Measurements from ENCODE around the gene TRIM29. TPM values are rescaled to one million over a fixed set of nuclear protein-coding genes. Genes with fewer than 3 reads are reported as not detected.

Gene TRIM29, protein sequence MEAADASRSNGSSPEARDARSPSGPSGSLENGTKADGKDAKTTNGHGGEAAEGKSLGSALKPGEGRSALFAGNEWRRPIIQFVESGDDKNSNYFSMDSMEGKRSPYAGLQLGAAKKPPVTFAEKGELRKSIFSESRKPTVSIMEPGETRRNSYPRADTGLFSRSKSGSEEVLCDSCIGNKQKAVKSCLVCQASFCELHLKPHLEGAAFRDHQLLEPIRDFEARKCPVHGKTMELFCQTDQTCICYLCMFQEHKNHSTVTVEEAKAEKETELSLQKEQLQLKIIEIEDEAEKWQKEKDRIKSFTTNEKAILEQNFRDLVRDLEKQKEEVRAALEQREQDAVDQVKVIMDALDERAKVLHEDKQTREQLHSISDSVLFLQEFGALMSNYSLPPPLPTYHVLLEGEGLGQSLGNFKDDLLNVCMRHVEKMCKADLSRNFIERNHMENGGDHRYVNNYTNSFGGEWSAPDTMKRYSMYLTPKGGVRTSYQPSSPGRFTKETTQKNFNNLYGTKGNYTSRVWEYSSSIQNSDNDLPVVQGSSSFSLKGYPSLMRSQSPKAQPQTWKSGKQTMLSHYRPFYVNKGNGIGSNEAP
- total RNA-seq (2013; cell fraction: nucleolus; rRNA removed), result 0.44 TPM in 1 of 2 replicates, not detected in the other
- total RNA-seq (2014; rRNA removed) (not detected in 2 replicates), total RNA-seq (2014; rRNA removed; fragmentation: Illumina TruSeq; extraction: Trizol) (not detected in 2 replicates), total RNA-seq (2021) (not detected in 2 replicates), polyA plus RNA-seq (2011; rRNA removed) (0.37 TPM in 1 of 2 replicates, not detected in the other), polyA plus RNA-seq (2014; fragmentation: Illumina TruSeq; extraction: Trizol) (0.10 and 0.76 TPM in 2 replicates), polyA plus RNA-seq (2014; fragmentation: Nextera tagmentation; extraction: Ambion mirVana) (not detected), polyA plus RNA-seq (2014; rRNA removed) (0.04 and 0.08 TPM in 2 replicates), polyA plus RNA-seq (2016; fragmentation: Nextera tagmentation; extraction: Ambion mirVana) (under 1 TPM; 0.26 to 0.67 TPM), polyA minus RNA-seq (2011; rRNA and poly(A)+ RNA removed) (0.21 and 0.95 TPM in 2 replicates), Bru-seq, nascent RNA (percentile 8 among the genes with signal in this experiment), BruChase-seq, experiment 1, labeled RNA remaining after a 6-hour chase (percentile 7 among the genes with signal in this experiment), BruChase-seq, experiment 2, labeled RNA remaining after a 2-hour chase (not detected)
- polyA plus RNA-seq (2011; ENCODE audit: low read depth), result 0.26 TPM
- polyA plus RNA-seq (2011; cell fraction: cytosol; rRNA removed), result 0.25 and 0.28 TPM in 2 replicates
- 0.10 and 0.21 TPM in 2 replicates for polyA plus RNA-seq (2011; cell fraction: nucleus; rRNA removed)
- 0.18 and 0.66 TPM in 2 replicates for polyA plus RNA-seq (2012)
- polyA minus RNA-seq (2011; cell fraction: cytosol; rRNA and poly(A)+ RNA removed), result 1.1 and 2.8 TPM in 2 replicates
- polyA minus RNA-seq (2011; cell fraction: nucleus; rRNA and poly(A)+ RNA removed), result 0.29 TPM in 1 of 2 replicates, not detected in the other
- long read RNA-seq, experiment 1, result 0 reads
- long read RNA-seq, experiment 2, result 0 reads

DNA sequence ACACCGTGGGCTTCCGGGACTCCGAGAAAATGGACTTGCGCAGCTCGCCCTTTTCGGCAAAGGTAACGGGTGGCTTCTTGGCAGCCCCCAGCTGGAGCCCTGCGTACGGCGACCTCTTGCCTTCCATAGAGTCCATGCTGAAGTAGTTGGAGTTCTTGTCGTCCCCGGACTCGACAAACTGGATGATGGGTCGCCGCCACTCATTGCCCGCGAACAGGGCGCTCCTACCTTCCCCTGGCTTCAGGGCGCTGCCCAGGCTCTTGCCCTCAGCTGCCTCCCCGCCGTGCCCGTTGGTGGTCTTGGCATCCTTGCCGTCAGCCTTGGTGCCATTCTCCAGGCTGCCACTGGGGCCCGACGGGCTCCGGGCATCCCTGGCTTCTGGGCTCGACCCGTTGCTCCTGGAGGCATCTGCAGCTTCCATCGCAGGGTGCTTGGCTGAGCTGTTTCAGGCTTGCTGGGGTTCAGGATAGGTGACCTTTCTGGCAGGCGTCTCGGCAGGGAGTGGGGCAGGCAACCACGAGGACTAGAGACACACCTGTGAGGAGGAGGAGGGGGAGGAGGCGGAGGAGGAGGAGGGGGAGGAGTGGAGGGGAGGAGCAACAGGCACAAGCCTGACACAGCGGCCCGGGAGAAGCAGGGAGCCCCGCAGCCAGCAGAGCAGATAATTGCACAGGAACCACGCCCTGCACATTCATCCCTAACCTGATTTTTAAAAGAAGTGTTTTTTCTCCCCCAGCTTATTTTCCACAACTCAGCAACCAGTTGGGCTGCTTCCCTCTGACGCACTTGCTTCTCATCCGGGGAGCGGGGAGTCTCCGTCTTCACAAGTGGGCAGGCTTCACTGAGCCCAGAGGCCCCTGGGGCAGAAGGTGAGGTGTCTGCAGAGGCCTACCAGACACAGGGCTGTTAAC, at the start of gene TRIM29:
TSS of gene TRIM29 (minus strand) at position 503 of the 911 bp plus-strand sequence. CDS start at position 421, 82 bp downstream.
- Histone ChIP-seq H3K79me2 (ENCODE audit: control insufficient read depth, insufficient read depth, low read length) (no peaks in the 10 kb centered on the region), H3K4me2 (ENCODE audit: control insufficient read depth, insufficient read depth) (no peak within 1 kb of the TSS), H3K36me3 (ENCODE audit: control insufficient read depth in 2 of 2, insufficient read depth in 2 of 2, low read length in 1 of 2) (no peaks in the 10 kb centered on the region), H3K27ac (ENCODE audit: control insufficient read depth, insufficient read depth) (no peak within 1 kb of the TSS), H3K4me1 (ENCODE audit: control insufficient read depth, insufficient read depth, low read length) (no peaks in the 10 kb centered on the region), H4K20me1 (ENCODE audit: control insufficient read depth, insufficient read depth) (no peaks in the 10 kb centered on the region), H3K9ac (ENCODE audit: control insufficient read depth, insufficient read depth, low read length) (no peak within 1 kb of the TSS), H2AFZ (ENCODE audit: control insufficient read depth, low read depth, low read length) (no peak within 1 kb of the TSS), H3K27me3 (replicated peaks in 1 of 2; ENCODE audit: control insufficient read depth in 2 of 2, insufficient read depth in 2 of 2, low read length in 1 of 2) (peaks cover 6 to 13% of the 10 kb centered on the region in 2 experiments; a peak in 3 of 4 replicates), H3K4me3 (no peak within 1 kb of the TSS), H3K9me3 (replicated peaks; ENCODE audit: control insufficient read depth, insufficient read depth, low read length) (no peaks in the 10 kb centered on the region)
- ChIA-PET SMC1A (ENCODE audit: uncharacterized antibody, unreplicated experiment) (no interaction called here), POLR2A (no interaction called here), RAD21 (ENCODE audit: unreplicated experiment) (no interaction called here), CTCF (interaction anchor here (1.0 kb wide), 1 partner anchor 661 kb away, joined by 3 read pairs; no protein-coding TSS in a partner anchor)
- intact Hi-C loops (cut with micrococcal nuclease; ENCODE audit: unreplicated experiment) (no loop called here), in situ Hi-C loops (cut with MboI) (no loop called here)
- WGBS (ENCODE audit: insufficient coverage, insufficient replicate concordance, low lambda C conversion rate, missing lambda C conversion rate), result 67% methylated on average over 34 of the region's 41 CpGs
- no peak for FAIRE-seq
- TF ChIP-seq BCL11A (IDR thresholded peaks at IDR 0.05; ENCODE audit: low read depth, low read length) (no peak), RB1 (IDR thresholded peaks at IDR 0.05; ENCODE audit: borderline replicate concordance) (no peak), PAX5 (IDR thresholded peaks at IDR 0.05; ENCODE audit: borderline replicate concordance, low read depth, low read length) (no peak), YBX1 (IDR thresholded peaks at IDR 0.05) (no peak), EGR1 (IDR thresholded peaks at IDR 0.05; ENCODE audit: borderline replicate concordance in 1 of 2, low read depth in 2 of 2, low read length in 2 of 2) (no peak), HDAC6 (IDR thresholded peaks at IDR 0.05; ENCODE audit: unreplicated experiment) (no peak), EED (IDR thresholded peaks at IDR 0.05; ENCODE audit: low read depth) (no peak), BMI1 (IDR thresholded peaks at IDR 0.05; ENCODE audit: borderline replicate concordance) (no peak), IRF4 (IDR thresholded peaks at IDR 0.05; ENCODE audit: low read depth, low read length) (no peak), FOXK2 (IDR thresholded peaks at IDR 0.05) (no peak), ESRRA (IDR thresholded peaks at IDR 0.05; ENCODE audit: low read length) (no peak), POLR2AphosphoS2 (IDR thresholded peaks at IDR 0.05; ENCODE audit: low read depth, low read length) (no peak), CHD2 (IDR thresholded peaks at IDR 0.05; ENCODE audit: borderline replicate concordance, low read depth, low read length) (no peak), KLF5 (IDR thresholded peaks at IDR 0.05; ENCODE audit: partially characterized antibody) (no peak)
- TF ChIP-seq, protein P1, sequence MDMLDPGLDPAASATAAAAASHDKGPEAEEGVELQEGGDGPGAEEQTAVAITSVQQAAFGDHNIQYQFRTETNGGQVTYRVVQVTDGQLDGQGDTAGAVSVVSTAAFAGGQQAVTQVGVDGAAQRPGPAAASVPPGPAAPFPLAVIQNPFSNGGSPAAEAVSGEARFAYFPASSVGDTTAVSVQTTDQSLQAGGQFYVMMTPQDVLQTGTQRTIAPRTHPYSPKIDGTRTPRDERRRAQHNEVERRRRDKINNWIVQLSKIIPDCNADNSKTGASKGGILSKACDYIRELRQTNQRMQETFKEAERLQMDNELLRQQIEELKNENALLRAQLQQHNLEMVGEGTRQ (IDR thresholded peaks at IDR 0.05; ENCODE audit: borderline replicate concordance, low read depth, low read length), result no peak
- TF ChIP-seq, protein P2, sequence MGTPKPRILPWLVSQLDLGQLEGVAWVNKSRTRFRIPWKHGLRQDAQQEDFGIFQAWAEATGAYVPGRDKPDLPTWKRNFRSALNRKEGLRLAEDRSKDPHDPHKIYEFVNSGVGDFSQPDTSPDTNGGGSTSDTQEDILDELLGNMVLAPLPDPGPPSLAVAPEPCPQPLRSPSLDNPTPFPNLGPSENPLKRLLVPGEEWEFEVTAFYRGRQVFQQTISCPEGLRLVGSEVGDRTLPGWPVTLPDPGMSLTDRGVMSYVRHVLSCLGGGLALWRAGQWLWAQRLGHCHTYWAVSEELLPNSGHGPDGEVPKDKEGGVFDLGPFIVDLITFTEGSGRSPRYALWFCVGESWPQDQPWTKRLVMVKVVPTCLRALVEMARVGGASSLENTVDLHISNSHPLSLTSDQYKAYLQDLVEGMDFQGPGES (IDR thresholded peaks at IDR 0.05), result no peak
- DNase-seq (ENCODE audit: low read depth, low spot score), result no peak
- BruUV-seq (replicated peaks), result no TSS peak
- no peak for ATAC-seq
